Gastrocnemius medialis (tissue), 4 donors: ENCODE data around the gene LEMD2. TPM values are rescaled to one million over a fixed set of nuclear protein-coding genes. Genes with fewer than 3 reads are reported as not detected.

Experiments used
- ATAC-seq, 2 donors: fragments of 150-250 bp; one replicate each; pipeline ENCODE4 v1.9.1; 2016
- DNase-seq, 2 donors: peaks; one replicate each; pipeline ENCODE4 v3.0.0-alpha.2; 2019
- H3K27ac ChIP-seq, 4 donors: fragments of 200-600 bp; sonication (generic); 1 replicate in 1 of 4; 2 replicates in 3 of 4; pipeline ENCODE4 v1.5.1; 2016 to 2018; ENCODE audit warnings: mild to moderate bottlenecking in 2 of 4, moderate library complexity in 1 of 4
- H3K27me3 ChIP-seq, 3 donors: fragments of 200-600 bp; sonication (generic) in 2 of 3; 1 replicate in 1 of 3; 2 replicates in 2 of 3; pipeline versions ENCODE4 v1.5.1 to v1.6.0; 2016 to 2019; ENCODE audit warnings: mild to moderate bottlenecking in 1 of 3, moderate library complexity in 1 of 3
- H3K36me3 ChIP-seq, 2 donors: fragments of 200-600 bp; sonication (generic) in 1 of 2; one replicate each; pipeline ENCODE4 v1.5.1; 2017 to 2018
- H3K4me1 ChIP-seq, 2 donors: fragments of 200-600 bp; sonication (generic) in 1 of 2; one replicate each; pipeline ENCODE4 v1.5.1; 2016 to 2017; ENCODE audit warnings: mild to moderate bottlenecking in 2 of 2
- H3K4me3 ChIP-seq, 4 donors: fragments of 200-600 bp; sonication (generic) in 3 of 4; 1 replicate in 1 of 4; 2 replicates in 3 of 4; pipeline ENCODE4 v1.5.1; 2016 to 2019; ENCODE audit warnings: mild to moderate bottlenecking in 2 of 4
- H3K9me3 ChIP-seq, 3 donors: fragments of 200-600 bp; sonication (generic) in 2 of 3; 1 replicate in 1 of 3; 2 replicates in 2 of 3; pipeline ENCODE4 v1.5.1; 2016 to 2019
- CTCF ChIP-seq, 5 experiments: fragments of 450-650 bp in 3 of 5; fragments of 200-600 bp in 2 of 5; sonication (generic) in 2 of 5; IDR thresholded peaks in 4 of 5; conservative IDR thresholded peaks in 1 of 5; 1 replicate in 4 of 5; 2 replicates in 1 of 5; pipeline ENCODE4 v1.5.1; 2016 to 2019; ENCODE audit warnings: antibody characterized with exemption in 5 of 5, mild to moderate bottlenecking in 3 of 5, moderate library complexity in 3 of 5
- POLR2A ChIP-seq, 2 donors: fragments of 450-650 bp; IDR thresholded peaks; one replicate each; pipeline ENCODE4 v1.6.1; 2017; ENCODE audit warnings: antibody characterized with exemption in 2 of 2, mild to moderate bottlenecking in 2 of 2, moderate library complexity in 2 of 2
- in situ Hi-C, 4 donors: fragments of 200-750 bp; cut with MboI; loops; one replicate each; pipeline versions ENCODE4 v1.15.0 to v1.8.0; 2017; ENCODE audit warnings: low sequenced_read_pairs in 4 of 4
- intact Hi-C: fragments of 100-400 bp; cut with DNase I; formaldehyde crosslinking; loops from one replicate; pipeline ENCODE4 v1.15.1; 2023; ENCODE audit warnings: low total_unique reads
- total RNA-seq, 4 donors: library from RNA; depleted of rRNA; stranded (reverse); fragments of >200 nt; gene quantifications; one replicate each; pipeline versions ENCODE4 v1.1.0 to v1.2.3, GENCODE V29; 2016

The LEMD2 gene
- total RNA-seq, 4 donors from 2014 or later, result 34.1 to 39.1 (median 38.1) TPM

- DNase-seq, result no peak
- no peaks in the 10 kb centered on the region for H3K27me3 ChIP-seq
- no peak for ATAC-seq
- peaks cover 40 to 43% of the 10 kb centered on the region in 2 donors for H3K4me1 ChIP-seq
- H3K9me3 ChIP-seq, result no peaks in the 10 kb centered on the region
- H3K4me3 ChIP-seq, result no peak overlapping the region
- H3K27ac ChIP-seq, result no peak overlapping the region
- H3K36me3 ChIP-seq, result peaks cover 0 to 52% of the 10 kb centered on the region in 2 donors
- intact Hi-C loops, result loop anchor here (5.0 kb wide), 2 partner anchors 152 to 197 kb away; no protein-coding TSS in a partner anchor
- no peak for TF ChIP-seq CTCF (IDR thresholded peaks at IDR 0.05 in 4 of 5, conservative IDR thresholded peaks at IDR 0.05 in 1 of 5)
- no peak for TF ChIP-seq POLR2A (IDR thresholded peaks at IDR 0.05)
- in situ Hi-C loops, result no loop called here
Measured at GRCh38 chr6:33784787-33785186, 4.1 kb downstream of the LEMD2 start.

GRCh38 chr6:33783781-33784520 lies 5.0 kb downstream of the LEMD2 start:
- DNase-seq (no peak), ATAC-seq (no peak)
- Histone ChIP-seq H3K9me3 (no peaks in the 10 kb centered on the region), H3K4me3 (no peak overlapping the region), H3K4me1 (peaks cover 38 to 40% of the 10 kb centered on the region in 2 donors), H3K36me3 (peaks cover 0 to 61% of the 10 kb centered on the region in 2 donors), H3K27ac (no peak overlapping the region), H3K27me3 (no peaks in the 10 kb centered on the region)
- in situ Hi-C loops, result no loop called here
- TF ChIP-seq CTCF (IDR thresholded peaks at IDR 0.05 in 4 of 5, conservative IDR thresholded peaks at IDR 0.05 in 1 of 5) (no peak), POLR2A (IDR thresholded peaks at IDR 0.05) (no peak)
- intact Hi-C loops, result no loop called here

- peaks cover 0 to 74% of the 10 kb centered on the region in 2 donors for H3K36me3 ChIP-seq
- ATAC-seq (no peak), DNase-seq (no peak)
- H3K4me3 ChIP-seq, result no peak overlapping the region
- TF ChIP-seq POLR2A (IDR thresholded peaks at IDR 0.05), result no peak
- no peak for TF ChIP-seq CTCF (IDR thresholded peaks at IDR 0.05 in 4 of 5, conservative IDR thresholded peaks at IDR 0.05 in 1 of 5)
- peaks cover 34 to 35% of the 10 kb centered on the region in 2 donors for H3K4me1 ChIP-seq
- in situ Hi-C loops (no loop called here), intact Hi-C loops (no loop called here)
- no peaks in the 10 kb centered on the region for H3K27me3 ChIP-seq
- H3K27ac ChIP-seq, result no peak overlapping the region
- no peaks in the 10 kb centered on the region for H3K9me3 ChIP-seq
Measured at GRCh38 chr6:33782561-33782960, 6.4 kb downstream of the LEMD2 start.

GRCh38 chr6:33781131-33781975 lies 7.6 kb downstream of the LEMD2 start:
- in situ Hi-C loops (no loop called here), intact Hi-C loops (no loop called here)
- TF ChIP-seq POLR2A (IDR thresholded peaks at IDR 0.05), result no peak
- TF ChIP-seq CTCF (IDR thresholded peaks at IDR 0.05 in 4 of 5, conservative IDR thresholded peaks at IDR 0.05 in 1 of 5), result no peak
- no peaks in the 10 kb centered on the region for H3K9me3 ChIP-seq
- H3K36me3 ChIP-seq, result peaks cover 2 to 87% of the 10 kb centered on the region in 2 donors
- peaks cover 22 to 23% of the 10 kb centered on the region in 2 donors for H3K4me1 ChIP-seq
- peak in 1 of 2 donors; percentile 12 for ATAC-seq
- H3K4me3 ChIP-seq, result no peak overlapping the region
- no peaks in the 10 kb centered on the region for H3K27me3 ChIP-seq
- no peak overlapping the region for H3K27ac ChIP-seq
- no peak for DNase-seq
